ENCODE measurements around the gene CDC25B. TPM values are rescaled to one million over a fixed set of nuclear protein-coding genes. Genes with fewer than 3 reads are reported as not detected.
"Not testable (repeated sequence)": the region's sequence is repeated elsewhere in the genome, so short reads cannot be mapped to it uniquely, and the experiment has no call there.

The CDC25B gene
- total and polyA plus RNA-seq, 10 of the 15 experiments (the other 5 are each of a cell fraction or from before 2014, with no cell fraction given): 4.6 to 58.8 (median 24.6) TPM

DNA sequence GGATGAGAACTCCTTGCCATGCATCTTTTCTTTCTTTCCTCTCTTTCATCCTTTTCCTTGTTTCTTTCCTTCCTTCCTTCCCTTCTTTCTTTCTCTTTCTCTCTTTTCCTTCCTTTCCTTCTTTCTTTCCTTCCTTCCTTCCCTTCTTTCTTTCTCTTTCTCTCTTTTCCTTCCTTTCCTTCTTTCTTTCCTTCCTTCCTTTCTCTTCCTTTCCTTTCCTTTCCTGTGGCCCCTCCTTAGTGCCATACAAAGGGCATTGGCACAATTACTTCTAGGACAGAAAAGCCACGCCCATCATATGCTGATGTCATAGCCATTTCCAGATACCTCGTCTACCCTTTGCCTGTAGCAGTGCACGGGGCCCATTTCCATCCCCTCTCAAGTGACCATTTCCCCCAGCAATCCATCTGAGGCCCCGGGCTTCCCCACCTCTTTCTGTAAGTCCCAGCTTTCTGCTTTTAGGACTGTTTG lies 7.4 kb upstream of the CDC25B start:
- FAIRE-seq: no peak
- no peak overlapping the region for H3K4me2 ChIP-seq (ENCODE audit: control insufficient read depth, insufficient read depth)

DNA sequence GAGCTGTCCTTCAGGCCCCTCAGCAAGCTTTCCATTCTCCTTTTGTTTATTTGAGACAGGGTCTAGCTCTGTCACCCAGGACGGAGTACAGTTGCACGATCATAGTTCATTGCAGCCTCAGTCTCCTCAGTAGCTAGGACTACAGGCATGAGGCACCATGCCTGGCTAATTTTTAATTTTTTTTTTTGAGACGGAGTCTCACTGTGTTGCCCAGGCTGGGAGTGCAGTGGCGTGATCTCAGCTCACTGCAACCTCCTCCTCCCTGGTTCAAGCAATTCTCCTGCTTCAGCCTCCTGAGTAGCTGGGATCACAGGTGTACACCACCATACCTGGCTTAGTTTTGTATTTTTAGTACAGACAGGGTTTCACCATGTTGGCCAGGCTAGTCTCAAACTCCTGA lies 6.9 kb upstream of the CDC25B start:
- CTCF ChIA-PET: interaction anchor here (2.1 to 4.8 kb wide), 3 partner anchors 30 to 65 kb away, joined by 4 to 85 read pairs (median 8); partner anchors contain the start of gene AP5S1
- SMC1A ChIA-PET (ENCODE audit: uncharacterized antibody, unreplicated experiment): interaction anchor here (1.1 to 4.6 kb wide), 3 partner anchors 31 to 66 kb away, joined by 4 to 43 read pairs (median 5); partner anchors contain the start of gene AP5S1
- H3K9me3 ChIP-seq (replicated peaks; ENCODE audit: control insufficient read depth, insufficient read depth, low read length); BruUV-seq (replicated peaks); H3K27me3 ChIP-seq (replicated peaks in 1 of 2; ENCODE audit: control insufficient read depth in 2 of 2, insufficient read depth in 2 of 2, low read length in 1 of 2); H4K20me1 ChIP-seq (ENCODE audit: control insufficient read depth, insufficient read depth); H3K4me2 ChIP-seq (ENCODE audit: control insufficient read depth, insufficient read depth); FAIRE-seq; H3K9ac ChIP-seq (ENCODE audit: control insufficient read depth, insufficient read depth, low read length); H3K27ac ChIP-seq (ENCODE audit: control insufficient read depth, insufficient read depth); H3K36me3 ChIP-seq (ENCODE audit: control insufficient read depth in 2 of 2, insufficient read depth in 2 of 2, low read length in 1 of 2); DNase-seq (ENCODE audit: low read depth, low spot score); in situ Hi-C loops (cut with MboI); H2AFZ ChIP-seq (ENCODE audit: control insufficient read depth, low read depth, low read length); ATAC-seq; H3K4me3 ChIP-seq: not testable (repeated sequence)
- intact Hi-C loops (cut with micrococcal nuclease; ENCODE audit: unreplicated experiment): loop anchor here (5.0 to 10.0 kb wide), 2 partner anchors 226 to 293 kb away; partner anchors contain the start of gene RNF24
- WGBS (ENCODE audit: insufficient coverage, insufficient replicate concordance, low lambda C conversion rate, missing lambda C conversion rate): 59% methylated on average over 4 of the region's 4 CpGs
- RAD21 ChIA-PET (ENCODE audit: unreplicated experiment): interaction anchor here (1.8 to 5.2 kb wide), 4 partner anchors 10 to 65 kb away, joined by 5 to 31 read pairs (median 8); partner anchors contain the start of genes ADISSP and AP5S1
- Histone ChIP-seq H3K79me2 (ENCODE audit: control insufficient read depth, insufficient read depth, low read length) (peaks cover 14% of the 10 kb centered on the region), H3K4me1 (ENCODE audit: control insufficient read depth, insufficient read depth, low read length) (peaks cover 17% of the 10 kb centered on the region)
- POLR2A ChIA-PET: interaction anchor here (0.7 to 1.2 kb wide), 4 partner anchors 25 to 74 kb away, joined by 3 read pairs; partner anchors contain the start of gene AP5S1

More for the DNA sequence above, 7.4 kb upstream of the CDC25B start:
- SMC1A ChIA-PET (ENCODE audit: uncharacterized antibody, unreplicated experiment): interaction anchor here (1.1 to 4.6 kb wide), 4 partner anchors 31 to 221 kb away, joined by 3 to 43 read pairs (median 4); partner anchors contain the start of gene AP5S1
- H3K36me3 ChIP-seq (ENCODE audit: control insufficient read depth in 2 of 2, insufficient read depth in 2 of 2, low read length in 1 of 2): no peaks in the 10 kb centered on the region
- BruUV-seq (replicated peaks): no TSS peak
- H3K9ac ChIP-seq (ENCODE audit: control insufficient read depth, insufficient read depth, low read length): no peak overlapping the region
- no peaks in the 10 kb centered on the region for H3K9me3 ChIP-seq (replicated peaks; ENCODE audit: control insufficient read depth, insufficient read depth, low read length)
- CTCF ChIA-PET: interaction anchor here (0.6 to 4.8 kb wide), 8 partner anchors 9 to 220 kb away, joined by 3 to 85 read pairs (median 6); partner anchors contain the start of gene AP5S1
- no peak overlapping the region for H3K4me3 ChIP-seq
- RAD21 ChIA-PET (ENCODE audit: unreplicated experiment): interaction anchor here (1.8 to 5.2 kb wide), 4 partner anchors 11 to 66 kb away, joined by 5 to 31 read pairs (median 8); partner anchors contain the start of genes ADISSP and AP5S1
- 2% methylated on average over 4 of the region's 4 CpGs for WGBS (ENCODE audit: insufficient coverage, insufficient replicate concordance, low lambda C conversion rate, missing lambda C conversion rate)
- no peak overlapping the region for H3K27ac ChIP-seq (ENCODE audit: control insufficient read depth, insufficient read depth)
- peaks cover 17% of the 10 kb centered on the region for H3K4me1 ChIP-seq (ENCODE audit: control insufficient read depth, insufficient read depth, low read length)
- H2AFZ ChIP-seq (ENCODE audit: control insufficient read depth, low read depth, low read length): no peak overlapping the region
- H3K79me2 ChIP-seq (ENCODE audit: control insufficient read depth, insufficient read depth, low read length): peaks cover 14% of the 10 kb centered on the region
- ATAC-seq (no peak), DNase-seq (ENCODE audit: low read depth, low spot score) (no peak)
- in situ Hi-C loops (cut with MboI): no loop called here
- no peaks in the 10 kb centered on the region for H3K27me3 ChIP-seq (replicated peaks in 1 of 2; ENCODE audit: control insufficient read depth in 2 of 2, insufficient read depth in 2 of 2, low read length in 1 of 2)
- 0 out of 2 replicates have a peak, but pooled peaks have one; percentile 35 for TF ChIP-seq HDGF (IDR thresholded peaks at IDR 0.05)
- TF ChIP-seq, protein P1, sequence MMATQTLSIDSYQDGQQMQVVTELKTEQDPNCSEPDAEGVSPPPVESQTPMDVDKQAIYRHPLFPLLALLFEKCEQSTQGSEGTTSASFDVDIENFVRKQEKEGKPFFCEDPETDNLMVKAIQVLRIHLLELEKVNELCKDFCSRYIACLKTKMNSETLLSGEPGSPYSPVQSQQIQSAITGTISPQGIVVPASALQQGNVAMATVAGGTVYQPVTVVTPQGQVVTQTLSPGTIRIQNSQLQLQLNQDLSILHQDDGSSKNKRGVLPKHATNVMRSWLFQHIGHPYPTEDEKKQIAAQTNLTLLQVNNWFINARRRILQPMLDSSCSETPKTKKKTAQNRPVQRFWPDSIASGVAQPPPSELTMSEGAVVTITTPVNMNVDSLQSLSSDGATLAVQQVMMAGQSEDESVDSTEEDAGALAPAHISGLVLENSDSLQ (IDR thresholded peaks at IDR 0.05): peak; percentile 32
- TF ChIP-seq ZZZ3 (IDR thresholded peaks at IDR 0.05; ENCODE audit: control insufficient read depth, insufficient read length, low read depth): no peak
- no peak for TF ChIP-seq ZNF384 (IDR thresholded peaks at IDR 0.05; ENCODE audit: borderline replicate concordance, low read depth, low read length)
- H4K20me1 ChIP-seq (ENCODE audit: control insufficient read depth, insufficient read depth): no peaks in the 10 kb centered on the region
- intact Hi-C loops (cut with micrococcal nuclease; ENCODE audit: unreplicated experiment): loop anchor here (5.0 to 10.0 kb wide), 2 partner anchors 226 to 294 kb away; partner anchors contain the start of gene RNF24
- POLR2A ChIA-PET: interaction anchor here (0.8 to 1.2 kb wide), 3 partner anchors 30 to 73 kb away, joined by 3 read pairs; partner anchors contain the start of gene AP5S1

DNA sequence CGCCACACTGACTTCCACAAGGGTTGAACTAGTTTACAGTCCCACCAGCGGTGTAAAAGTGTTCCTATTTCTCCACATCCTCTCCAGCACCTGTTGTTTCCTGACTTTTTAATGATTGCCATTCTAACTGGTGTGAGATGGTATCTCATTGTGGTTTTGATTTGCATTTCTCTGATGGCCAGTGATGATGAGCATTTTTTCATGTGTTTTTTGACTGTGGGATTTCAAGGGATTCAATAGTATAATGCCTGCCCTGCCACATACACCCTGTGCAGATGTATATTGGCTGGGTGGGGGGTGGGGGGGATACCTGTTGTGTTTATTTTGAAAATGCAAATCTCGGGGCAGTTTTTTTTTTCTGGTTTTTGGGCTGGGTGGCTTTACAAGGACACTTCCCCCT lies 1.9 kb upstream of the CDC25B start:
- BruUV-seq (replicated peaks): not testable (repeated sequence)

More for the DNA sequence above, 1.9 kb upstream of the CDC25B start:
- POLR2A ChIA-PET; ATAC-seq; H3K9me3 ChIP-seq (replicated peaks; ENCODE audit: control insufficient read depth, insufficient read depth, low read length); H3K36me3 ChIP-seq (ENCODE audit: control insufficient read depth in 2 of 2, insufficient read depth in 2 of 2, low read length in 1 of 2); H3K27ac ChIP-seq (ENCODE audit: control insufficient read depth, insufficient read depth); H3K9ac ChIP-seq (ENCODE audit: control insufficient read depth, insufficient read depth, low read length); H3K27me3 ChIP-seq (replicated peaks in 1 of 2; ENCODE audit: control insufficient read depth in 2 of 2, insufficient read depth in 2 of 2, low read length in 1 of 2); FAIRE-seq; H2AFZ ChIP-seq (ENCODE audit: control insufficient read depth, low read depth, low read length); CTCF ChIA-PET; SMC1A ChIA-PET (ENCODE audit: uncharacterized antibody, unreplicated experiment); RAD21 ChIA-PET (ENCODE audit: unreplicated experiment); H4K20me1 ChIP-seq (ENCODE audit: control insufficient read depth, insufficient read depth); H3K4me2 ChIP-seq (ENCODE audit: control insufficient read depth, insufficient read depth); H3K4me3 ChIP-seq; in situ Hi-C loops (cut with MboI); DNase-seq (ENCODE audit: low read depth, low spot score): not testable (repeated sequence)
- Histone ChIP-seq H3K4me1 (ENCODE audit: control insufficient read depth, insufficient read depth, low read length) (peaks cover 22% of the 10 kb centered on the region), H3K79me2 (ENCODE audit: control insufficient read depth, insufficient read depth, low read length) (peaks cover 15% of the 10 kb centered on the region)
- WGBS (ENCODE audit: insufficient coverage, insufficient replicate concordance, low lambda C conversion rate, missing lambda C conversion rate): 22% methylated on average over 3 of the region's 3 CpGs
- intact Hi-C loops (cut with micrococcal nuclease; ENCODE audit: unreplicated experiment): loop anchor here (2.0 kb wide), 1 partner anchor 53 kb away; the partner anchor contains the start of gene MAVS

Measured in GM12878 (cell line).